Peyer's patch (tissue), 4 donors: ENCODE data around the gene LRIG1.

Experiments used
- POLR2A ChIP-seq, 2 donors: fragments of 450-650 bp; IDR thresholded peaks; one replicate each; pipeline ENCODE4 v1.5.1; 2017; ENCODE audit warnings: antibody characterized with exemption in 2 of 2, mild to moderate bottlenecking in 2 of 2, moderate library complexity in 2 of 2
- TF ChIP-seq, protein P1 (sequence below), 6 experiments: fragments of 450-650 bp in 4 of 6; fragments of 200-600 bp in 2 of 6; sonication (generic) in 1 of 6; IDR thresholded peaks; one replicate each; pipeline ENCODE4 v1.5.1; 2017 to 2019; ENCODE audit warnings: antibody characterized with exemption in 6 of 6, mild to moderate bottlenecking in 3 of 6, moderate library complexity in 1 of 6

DNA sequence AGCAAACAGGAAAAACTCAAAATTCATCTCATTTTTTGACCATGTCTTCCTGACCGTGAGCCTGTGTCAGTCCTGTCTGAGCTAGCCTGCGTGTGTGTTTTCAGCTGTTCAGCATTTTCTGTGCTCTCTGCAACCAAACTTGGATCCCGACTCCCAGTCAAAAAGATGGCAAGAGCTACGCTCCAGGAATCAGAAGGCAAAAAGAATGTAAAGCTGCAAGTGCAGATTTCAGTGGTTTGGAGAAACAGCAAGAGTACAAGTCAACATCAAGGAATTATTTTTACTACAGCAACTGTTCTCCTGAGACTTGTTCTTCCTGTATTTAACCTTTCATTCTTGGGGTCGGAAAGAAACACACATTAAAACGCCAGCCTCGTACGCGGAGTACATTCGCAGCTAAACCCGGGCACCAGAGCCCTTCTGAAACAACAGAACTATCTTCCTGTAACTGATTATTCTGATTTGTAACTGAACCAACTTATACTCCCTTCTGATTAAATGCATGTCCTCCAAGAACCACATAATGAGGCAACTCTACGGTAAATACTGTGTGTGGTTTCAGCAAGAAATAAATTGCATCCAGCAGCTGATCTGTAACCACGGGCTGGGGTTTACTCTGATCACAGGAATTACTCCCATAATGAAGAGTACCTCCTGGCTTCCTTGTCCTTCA lies 107.4 kb downstream of the LRIG1 start:
- TF ChIP-seq, protein P1, sequence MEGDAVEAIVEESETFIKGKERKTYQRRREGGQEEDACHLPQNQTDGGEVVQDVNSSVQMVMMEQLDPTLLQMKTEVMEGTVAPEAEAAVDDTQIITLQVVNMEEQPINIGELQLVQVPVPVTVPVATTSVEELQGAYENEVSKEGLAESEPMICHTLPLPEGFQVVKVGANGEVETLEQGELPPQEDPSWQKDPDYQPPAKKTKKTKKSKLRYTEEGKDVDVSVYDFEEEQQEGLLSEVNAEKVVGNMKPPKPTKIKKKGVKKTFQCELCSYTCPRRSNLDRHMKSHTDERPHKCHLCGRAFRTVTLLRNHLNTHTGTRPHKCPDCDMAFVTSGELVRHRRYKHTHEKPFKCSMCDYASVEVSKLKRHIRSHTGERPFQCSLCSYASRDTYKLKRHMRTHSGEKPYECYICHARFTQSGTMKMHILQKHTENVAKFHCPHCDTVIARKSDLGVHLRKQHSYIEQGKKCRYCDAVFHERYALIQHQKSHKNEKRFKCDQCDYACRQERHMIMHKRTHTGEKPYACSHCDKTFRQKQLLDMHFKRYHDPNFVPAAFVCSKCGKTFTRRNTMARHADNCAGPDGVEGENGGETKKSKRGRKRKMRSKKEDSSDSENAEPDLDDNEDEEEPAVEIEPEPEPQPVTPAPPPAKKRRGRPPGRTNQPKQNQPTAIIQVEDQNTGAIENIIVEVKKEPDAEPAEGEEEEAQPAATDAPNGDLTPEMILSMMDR (IDR thresholded peaks at IDR 0.05), result no peak
- TF ChIP-seq POLR2A (IDR thresholded peaks at IDR 0.05), result no peak
